GM18502 (cell line): Measurements from ENCODE around the gene ULK1.
"Not testable (repeated sequence)": the region's sequence is repeated elsewhere in the genome, so short reads cannot be mapped to it uniquely, and the experiment has no call there.

ENCODE experiments used
- ATAC-seq: cut with Tn5 transposase; IDR thresholded peaks from one replicate; pipeline ENCODE4 v1.9.1; 2021; ENCODE audit warnings: mild to moderate bottlenecking; ENCODE audit not compliant: unreplicated experiment, poor library complexity

The ULK1 gene

DNA sequence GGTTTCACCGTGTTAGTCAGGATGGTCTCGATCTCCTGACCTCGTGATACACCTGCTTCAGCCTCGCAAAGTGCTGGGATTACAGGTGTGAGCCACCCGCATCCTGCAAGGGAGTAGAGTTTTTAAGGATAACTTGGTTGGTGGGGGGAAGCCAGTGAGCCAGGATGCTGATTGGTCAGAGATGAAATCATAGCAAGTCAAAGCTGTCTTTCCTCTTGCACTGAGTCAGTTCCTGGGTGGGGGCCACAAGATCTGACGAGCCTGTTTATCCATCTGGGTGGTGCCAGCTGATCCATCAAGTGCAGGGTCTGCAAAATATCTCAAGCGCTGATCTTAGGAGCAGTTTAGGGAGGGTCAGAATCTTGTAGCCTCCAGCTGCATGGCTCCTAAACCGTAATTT, 9.3 kb upstream of the ULK1 start:
- ATAC-seq = not testable (repeated sequence)

- no peak for ATAC-seq
These were observed 8.8 kb upstream of the ULK1 start for GRCh38 chr12:131885543-131886057.

- not testable (repeated sequence) for ATAC-seq
These were observed 2.7 kb upstream of the ULK1 start for GRCh38 chr12:131891722-131892121.

GRCh38 chr12:131892711-131893604, 1.5 kb upstream of the ULK1 start:
- no peak for ATAC-seq

GRCh38 chr12:131893605-131894312, 663 bp upstream of the ULK1 start:
- no peak for ATAC-seq

DNA sequence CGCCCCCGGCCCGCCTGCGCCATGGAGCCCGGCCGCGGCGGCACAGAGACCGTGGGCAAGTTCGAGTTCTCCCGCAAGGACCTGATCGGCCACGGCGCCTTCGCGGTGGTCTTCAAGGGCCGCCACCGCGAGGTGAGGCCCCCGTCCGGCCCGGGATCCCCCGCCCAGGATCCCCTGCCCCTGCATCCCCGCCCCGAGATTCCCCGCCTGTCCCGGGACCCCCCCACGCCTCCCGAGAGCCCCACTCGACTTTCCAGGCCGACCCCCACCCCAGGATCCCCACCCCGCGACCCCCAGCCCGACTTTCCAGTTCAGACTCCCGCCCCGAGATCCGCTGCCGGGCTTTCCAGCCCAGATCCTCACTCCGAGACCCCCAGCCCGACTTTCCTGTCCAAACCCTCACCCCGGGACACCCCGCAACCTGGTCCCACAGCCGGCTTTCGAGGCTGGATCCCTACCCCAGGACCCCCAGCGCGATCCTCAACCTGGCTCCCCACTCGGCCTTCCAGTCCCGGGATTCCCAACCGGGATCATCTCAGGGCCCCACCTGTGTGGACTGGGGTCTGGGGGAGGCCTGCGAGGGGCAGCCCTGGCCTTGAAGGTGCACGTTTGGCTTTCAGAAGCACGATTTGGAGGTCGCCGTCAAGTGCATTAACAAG, 688 bp downstream of the ULK1 start:
- peak; percentile 11 for ATAC-seq

DNA sequence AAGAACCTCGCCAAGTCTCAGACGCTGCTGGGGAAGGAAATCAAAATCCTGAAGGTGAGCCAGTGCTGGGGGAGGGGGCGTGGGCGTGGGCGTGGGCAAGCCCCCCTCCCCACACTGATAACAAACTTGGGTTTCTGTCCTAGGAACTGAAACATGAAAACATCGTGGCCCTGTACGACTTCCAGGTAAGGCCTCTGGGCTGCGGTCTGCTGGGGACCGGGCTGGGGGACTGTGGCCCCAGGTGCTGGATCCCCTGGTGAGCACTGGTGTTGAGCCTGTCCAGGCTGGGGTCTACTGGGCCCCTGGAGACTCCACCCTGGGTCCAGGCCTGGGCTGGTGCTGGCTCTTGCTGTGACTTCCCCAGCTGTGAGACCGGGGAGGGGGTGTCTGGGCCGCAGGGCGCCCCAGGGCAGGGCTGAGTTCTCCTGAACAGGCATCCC, 1.2 kb downstream of the ULK1 start:
- ATAC-seq = peak; percentile 9

DNA sequence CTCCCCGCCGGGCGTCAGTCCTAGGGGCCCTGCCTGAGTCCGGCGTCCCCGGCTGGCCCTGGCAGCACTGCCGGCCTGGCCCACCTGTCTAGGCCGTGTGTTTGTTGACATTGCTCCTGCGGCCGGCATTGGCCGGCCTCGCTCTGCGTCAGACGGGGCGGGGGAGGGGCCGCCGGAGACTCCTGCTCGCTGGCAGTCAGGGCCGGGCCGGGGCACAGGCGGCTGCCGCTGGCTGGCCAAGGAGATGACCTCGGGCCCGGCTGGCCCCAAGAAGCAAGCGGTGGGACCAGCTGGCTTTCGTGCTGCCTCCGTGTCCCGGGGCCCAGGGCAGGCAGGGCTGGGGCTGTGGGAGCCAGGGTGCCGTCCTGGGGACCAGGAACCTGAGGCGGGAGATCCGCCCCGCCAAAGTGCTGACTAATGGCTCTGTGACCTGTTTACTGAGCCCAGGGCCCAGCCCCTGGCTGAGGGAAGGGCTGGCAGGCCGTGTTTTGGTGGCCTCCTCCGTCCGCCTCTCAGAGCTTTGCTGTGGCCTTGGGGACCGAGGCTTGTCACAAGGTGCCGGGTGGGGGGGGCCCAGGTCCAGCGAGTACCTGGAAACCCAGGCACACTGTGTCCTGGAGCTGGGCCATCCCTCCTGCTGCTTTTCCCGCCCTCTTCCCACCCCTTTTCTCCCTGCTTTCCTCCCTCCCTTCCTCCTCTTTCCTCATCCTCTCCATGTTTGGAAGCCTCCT, 1.8 kb downstream of the ULK1 start:
- peak; percentile 64 for ATAC-seq

DNA sequence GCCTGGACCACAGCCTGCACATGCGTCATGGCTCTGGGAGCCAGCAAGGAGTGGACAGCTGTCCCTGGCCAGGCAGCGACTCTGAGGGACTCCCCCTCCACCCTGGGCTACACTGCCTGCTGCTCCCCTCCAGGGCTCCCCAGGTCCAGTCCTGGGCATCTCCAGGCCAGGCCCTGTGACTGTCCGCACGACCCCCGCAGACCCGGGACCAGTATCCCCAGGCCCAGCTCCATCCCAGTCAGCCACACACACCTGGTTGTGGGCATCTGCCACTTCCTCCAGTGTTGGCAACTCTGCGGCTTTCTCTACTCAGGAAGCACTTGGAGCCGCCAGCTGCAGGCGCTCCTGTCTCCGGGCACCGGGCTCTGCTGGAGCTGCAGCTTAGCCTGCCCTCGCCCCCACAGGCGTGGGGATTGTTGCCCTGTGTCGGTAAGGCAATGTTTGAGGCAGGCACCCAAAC, 2.4 kb downstream of the ULK1 start:
- no peak for ATAC-seq

- no peak for ATAC-seq
These were observed 2.9 kb downstream of the ULK1 start for GRCh38 chr12:131897276-131897675.

DNA sequence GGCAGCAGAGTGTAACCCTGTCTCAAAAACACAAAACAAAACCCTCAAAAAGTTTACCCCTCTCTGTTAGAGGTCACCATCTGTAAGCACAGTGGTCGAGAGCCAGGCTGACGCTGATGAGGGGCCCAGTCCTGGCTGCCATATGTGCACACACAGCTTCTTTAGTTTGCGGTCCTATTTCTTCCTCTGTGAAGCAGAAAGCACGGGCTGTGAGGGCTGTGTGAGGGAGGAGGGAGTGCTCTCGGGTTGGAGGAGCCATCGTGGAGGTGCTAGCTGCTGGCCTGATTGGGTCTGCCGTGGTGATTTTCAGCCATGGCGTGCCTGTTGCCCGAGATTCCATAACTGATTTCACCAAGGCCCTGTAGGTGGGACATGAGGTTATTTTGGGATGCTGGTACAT, 3.5 kb downstream of the ULK1 start:
- ATAC-seq = no peak

DNA sequence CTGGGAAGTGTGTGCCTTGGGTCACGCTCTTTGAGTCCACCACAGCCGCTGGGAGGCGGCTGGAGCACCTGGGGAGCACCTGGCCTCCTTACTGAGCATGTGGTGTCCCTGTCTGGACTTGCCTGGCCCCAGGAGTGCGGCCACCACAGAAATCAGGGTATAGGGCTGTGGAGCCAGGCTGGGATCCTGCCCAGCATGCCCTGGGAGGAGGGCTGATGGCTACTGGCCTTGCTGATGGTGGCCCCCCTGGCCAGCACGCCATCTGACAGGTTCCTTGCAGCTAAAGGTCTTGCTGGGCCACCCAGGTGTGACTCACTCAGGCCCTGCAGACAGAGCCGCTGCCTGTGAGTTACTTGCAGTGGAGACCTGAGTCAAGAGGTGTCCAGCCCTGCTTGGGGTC, 6.0 kb downstream of the ULK1 start:
- no peak for ATAC-seq

DNA sequence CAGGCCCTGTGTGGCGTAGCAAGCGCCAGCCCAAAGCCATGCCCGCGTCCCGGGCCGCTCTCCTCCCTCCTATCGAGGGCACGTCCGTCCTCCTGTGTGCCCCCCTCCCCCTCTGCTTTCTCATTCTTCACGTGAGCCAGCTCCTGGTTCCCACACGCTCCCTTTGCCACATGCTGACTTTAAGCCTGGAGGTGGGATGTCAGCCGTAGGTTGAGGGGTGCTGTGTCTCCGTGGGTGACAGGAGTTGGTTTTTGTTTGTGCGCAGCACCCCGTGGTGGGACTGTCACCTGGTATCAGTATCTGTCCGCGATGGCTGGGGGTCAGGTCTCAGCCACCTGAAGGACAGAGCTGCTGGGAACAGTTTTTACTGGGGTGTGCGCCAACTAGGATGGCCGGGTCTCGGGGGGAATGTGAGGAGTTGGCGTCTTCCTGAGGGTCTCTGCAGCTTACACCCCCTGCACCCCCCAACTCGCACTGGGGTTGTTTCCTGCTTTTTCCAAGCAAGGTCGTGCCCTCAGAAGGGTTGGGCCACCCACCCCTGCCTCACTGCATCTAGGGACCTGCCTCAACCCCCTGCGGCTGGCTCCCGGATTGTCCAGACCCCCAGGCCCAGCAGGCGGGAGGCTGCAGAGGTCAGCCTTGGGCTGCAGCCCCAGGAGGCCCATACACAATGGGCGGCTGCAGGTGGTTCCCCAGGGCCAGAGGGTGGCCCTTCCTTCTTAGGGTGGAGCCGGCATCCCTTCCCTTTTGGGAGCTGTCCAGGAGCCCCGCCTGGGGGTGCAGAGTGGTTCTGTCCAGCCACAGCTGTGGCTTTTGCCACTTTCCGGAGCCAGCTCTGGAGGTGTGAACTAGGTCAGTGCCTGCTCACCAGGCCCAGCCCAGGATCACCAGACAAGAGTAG, 7.3 kb downstream of the ULK1 start:
- no peak for ATAC-seq

DNA sequence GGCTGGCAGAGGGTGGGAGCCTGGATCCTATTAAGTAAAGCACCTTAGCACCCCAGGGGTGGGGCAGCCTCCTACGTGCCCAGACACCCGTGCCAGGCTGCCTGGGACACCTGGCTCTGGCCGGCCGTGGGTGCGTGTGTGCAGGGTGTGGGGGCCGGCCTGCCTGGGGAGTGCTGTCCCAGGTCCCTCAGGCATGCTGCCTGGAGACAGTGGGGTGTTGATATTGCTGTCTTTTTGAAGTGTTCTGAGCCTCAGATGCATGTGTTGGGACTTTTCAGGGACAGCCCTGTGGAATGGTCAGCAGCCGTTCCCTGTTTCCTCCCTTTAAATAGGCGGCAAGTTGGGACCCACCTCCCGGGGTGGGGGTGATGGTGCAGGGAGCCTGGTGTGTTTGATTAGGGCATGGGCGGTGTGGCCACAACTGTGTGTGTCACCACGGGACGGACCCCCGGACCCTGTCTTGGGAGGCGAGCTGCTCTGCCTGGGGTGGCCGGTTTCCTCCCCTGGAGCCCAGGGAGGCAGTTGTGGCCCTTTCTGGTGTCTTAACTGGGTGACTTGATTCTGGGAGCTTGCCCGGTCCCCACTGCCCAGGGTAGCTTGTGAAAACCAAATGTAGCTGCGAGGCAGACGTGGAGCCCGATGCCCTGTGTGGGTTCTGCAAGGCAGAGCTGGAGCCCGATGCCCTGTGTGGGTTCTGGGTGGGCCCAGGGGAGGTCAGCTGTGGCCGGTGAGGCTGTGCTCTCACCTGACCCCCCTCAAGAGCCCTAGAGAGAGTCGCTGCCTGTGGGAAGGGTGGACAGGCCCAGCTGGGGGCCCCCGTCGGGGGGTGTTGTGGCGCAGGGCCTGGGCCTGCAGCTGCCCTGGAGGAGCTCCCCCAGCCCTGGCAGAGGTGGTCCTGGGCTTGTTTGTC, 8.2 kb downstream of the ULK1 start:
- no peak for ATAC-seq

DNA sequence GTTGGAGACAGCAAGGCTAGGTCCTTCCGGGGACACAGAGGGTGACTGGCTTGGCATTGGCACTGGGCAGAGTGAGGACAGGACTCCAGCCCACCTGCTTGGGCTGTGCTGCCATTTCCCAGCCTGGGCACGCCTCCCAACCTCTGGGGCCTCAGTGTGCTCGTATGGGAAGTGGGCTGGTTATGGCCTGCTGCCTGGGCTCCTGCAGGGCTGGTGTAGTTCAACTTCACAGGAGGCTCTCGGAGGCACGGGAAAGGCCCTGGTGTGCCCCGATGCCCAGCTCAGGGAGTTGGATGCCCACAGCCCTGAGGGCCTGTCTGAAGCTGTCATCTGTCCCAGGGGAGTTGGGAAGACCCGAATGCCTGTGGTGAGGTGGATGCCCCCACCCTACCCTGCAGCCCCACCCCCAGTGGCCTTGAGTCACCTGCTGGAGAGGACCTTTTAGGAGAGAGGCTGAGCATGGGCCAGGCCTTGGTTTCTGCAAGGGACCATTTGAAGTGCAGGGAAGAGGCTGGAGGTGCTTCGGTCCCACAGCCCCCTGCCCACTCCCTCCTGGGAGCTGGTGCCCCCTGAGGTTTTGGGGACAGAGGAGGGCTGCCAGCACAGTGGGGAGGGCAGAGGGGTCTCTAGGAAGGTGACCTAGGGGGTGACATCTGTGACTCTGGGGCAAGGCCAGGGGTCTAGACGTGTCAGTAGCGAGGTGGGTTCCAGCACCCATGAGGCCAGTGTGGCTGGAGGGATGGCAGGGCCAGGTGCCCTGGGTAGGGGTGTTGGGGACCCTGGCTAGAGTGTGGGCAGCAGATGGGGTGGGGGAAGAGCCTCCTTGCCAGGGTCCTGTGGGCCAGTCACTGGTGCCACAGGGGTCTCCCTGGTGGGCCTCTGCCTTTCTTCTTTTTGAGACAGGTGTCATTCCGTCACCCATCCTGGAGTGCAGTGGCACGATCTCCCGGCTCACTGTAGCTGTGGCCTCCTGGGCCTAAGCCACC, 9.1 kb downstream of the ULK1 start:
- no peak for ATAC-seq

DNA sequence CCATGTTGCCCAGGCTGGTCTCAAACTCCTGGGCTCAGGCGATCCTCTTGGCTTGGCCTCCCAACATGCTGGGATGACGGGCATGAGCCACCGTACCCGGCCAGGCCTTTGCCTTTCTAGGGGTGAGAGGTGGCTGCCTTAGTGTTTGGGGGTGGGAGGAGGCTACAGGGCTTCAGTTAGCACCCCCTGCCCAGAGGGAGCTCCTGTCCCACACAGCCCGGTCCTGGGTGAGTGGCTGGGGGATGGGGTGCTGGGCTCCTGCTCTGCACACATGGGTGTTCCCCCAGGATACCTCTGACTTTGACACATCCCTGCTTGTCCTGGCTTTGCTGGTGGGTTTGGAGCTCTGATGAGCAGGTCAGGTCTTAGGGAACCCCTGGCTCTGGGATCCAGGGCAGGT, 9.9 kb downstream of the ULK1 start:
- ATAC-seq = no peak

GRCh38 chr12:131905081-131905629, 10.7 kb downstream of the ULK1 start:
- no peak for ATAC-seq
